ENCODE results near the gene SLC47A2.

Gene SLC47A2

DNA sequence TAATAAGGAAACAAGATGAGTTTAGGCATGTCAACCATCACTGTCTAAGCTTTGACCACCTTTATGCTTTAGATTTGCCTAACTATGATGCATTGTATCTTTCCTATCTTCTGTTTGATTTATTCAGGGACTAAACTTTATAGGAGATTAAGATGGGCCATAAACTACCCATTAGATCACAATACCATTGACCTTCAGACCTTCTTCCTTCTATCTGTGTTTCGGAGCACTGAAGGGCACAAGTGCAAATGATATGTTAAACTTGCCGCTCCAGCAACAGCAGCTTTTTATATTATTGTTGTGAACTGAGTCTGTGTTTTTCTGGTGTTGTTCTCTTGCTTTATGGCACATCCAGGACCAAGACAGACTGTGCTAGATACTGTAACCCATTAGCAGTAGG is 84.5 kb downstream of the SLC47A2 start:
- H4K20me1 ChIP-seq (ENCODE audit: insufficient read depth, low read length), result no peaks in the 10 kb centered on the region
- no peak overlapping the region for H2AFZ ChIP-seq (ENCODE audit: low read depth, low read length)
- TF ChIP-seq, protein P1, sequence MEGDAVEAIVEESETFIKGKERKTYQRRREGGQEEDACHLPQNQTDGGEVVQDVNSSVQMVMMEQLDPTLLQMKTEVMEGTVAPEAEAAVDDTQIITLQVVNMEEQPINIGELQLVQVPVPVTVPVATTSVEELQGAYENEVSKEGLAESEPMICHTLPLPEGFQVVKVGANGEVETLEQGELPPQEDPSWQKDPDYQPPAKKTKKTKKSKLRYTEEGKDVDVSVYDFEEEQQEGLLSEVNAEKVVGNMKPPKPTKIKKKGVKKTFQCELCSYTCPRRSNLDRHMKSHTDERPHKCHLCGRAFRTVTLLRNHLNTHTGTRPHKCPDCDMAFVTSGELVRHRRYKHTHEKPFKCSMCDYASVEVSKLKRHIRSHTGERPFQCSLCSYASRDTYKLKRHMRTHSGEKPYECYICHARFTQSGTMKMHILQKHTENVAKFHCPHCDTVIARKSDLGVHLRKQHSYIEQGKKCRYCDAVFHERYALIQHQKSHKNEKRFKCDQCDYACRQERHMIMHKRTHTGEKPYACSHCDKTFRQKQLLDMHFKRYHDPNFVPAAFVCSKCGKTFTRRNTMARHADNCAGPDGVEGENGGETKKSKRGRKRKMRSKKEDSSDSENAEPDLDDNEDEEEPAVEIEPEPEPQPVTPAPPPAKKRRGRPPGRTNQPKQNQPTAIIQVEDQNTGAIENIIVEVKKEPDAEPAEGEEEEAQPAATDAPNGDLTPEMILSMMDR (IDR thresholded peaks at IDR 0.05; ENCODE audit: borderline replicate concordance, extremely low read depth, low read length, poor library complexity, severe bottlenecking), result no peak
- no peak for TF ChIP-seq EZH2 (IDR thresholded peaks at IDR 0.05; ENCODE audit: borderline replicate concordance, low read depth, low read length, severe bottlenecking)
- H3K9ac ChIP-seq (ENCODE audit: low read depth, low read length), result no peak overlapping the region
- no peak overlapping the region for H3K4me2 ChIP-seq (ENCODE audit: insufficient read depth, low read length)
- no peak for DNase-seq
- no peaks in the 10 kb centered on the region for H3K4me1 ChIP-seq (ENCODE audit: insufficient read depth, low read length)
- no peaks in the 10 kb centered on the region for H3K9me3 ChIP-seq (ENCODE audit: insufficient read depth, low read length, severe bottlenecking)
- no peaks in the 10 kb centered on the region for H3K27me3 ChIP-seq (ENCODE audit: insufficient read depth, low read length, poor library complexity)
- no peak for ATAC-seq (ENCODE audit: insufficient read depth, low read depth)
- H3K4me3 ChIP-seq (ENCODE audit: low read depth in 1 of 2, low read length in 2 of 2), result no peak overlapping the region
- H3K79me2 ChIP-seq (ENCODE audit: insufficient read depth, low read length), result no peaks in the 10 kb centered on the region
- no peaks in the 10 kb centered on the region for H3K36me3 ChIP-seq (ENCODE audit: insufficient read depth, low read length)
- no peak overlapping the region for H3K27ac ChIP-seq (ENCODE audit: low read length)

DNA sequence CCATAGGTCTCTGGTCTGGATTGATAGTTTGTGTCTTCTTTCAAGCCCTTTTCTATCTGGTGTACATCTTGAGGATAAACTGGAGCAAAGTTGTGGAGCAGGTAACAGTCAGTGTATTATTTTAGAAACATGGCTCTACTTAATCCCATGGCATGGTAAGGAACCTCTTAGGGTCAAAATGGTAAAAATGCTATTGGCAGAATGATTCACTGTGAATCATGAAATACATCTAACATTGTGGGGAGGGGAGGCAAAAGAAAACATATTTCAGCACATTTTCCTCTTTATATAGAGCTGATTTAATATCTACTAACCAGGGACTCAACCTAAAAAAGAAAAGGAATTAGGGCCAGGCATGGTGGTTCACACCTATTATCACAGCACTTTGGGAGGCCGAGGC is 85.7 kb downstream of the SLC47A2 start:
- H3K4me2 ChIP-seq (ENCODE audit: insufficient read depth, low read length), result no peak overlapping the region
- no peaks in the 10 kb centered on the region for H3K27me3 ChIP-seq (ENCODE audit: insufficient read depth, low read length, poor library complexity)
- no peak overlapping the region for H3K9ac ChIP-seq (ENCODE audit: low read depth, low read length)
- no peaks in the 10 kb centered on the region for H4K20me1 ChIP-seq (ENCODE audit: insufficient read depth, low read length)
- TF ChIP-seq EZH2 (IDR thresholded peaks at IDR 0.05; ENCODE audit: borderline replicate concordance, low read depth, low read length, severe bottlenecking), result no peak
- TF ChIP-seq, protein P1 (IDR thresholded peaks at IDR 0.05; ENCODE audit: borderline replicate concordance, extremely low read depth, low read length, poor library complexity, severe bottlenecking), result no peak
- H3K27ac ChIP-seq (ENCODE audit: low read length), result no peak overlapping the region
- ATAC-seq (ENCODE audit: insufficient read depth, low read depth) (no peak), DNase-seq (no peak)
- H2AFZ ChIP-seq (ENCODE audit: low read depth, low read length), result no peak overlapping the region
- H3K4me3 ChIP-seq (ENCODE audit: low read depth in 1 of 2, low read length in 2 of 2), result no peak overlapping the region
- H3K9me3 ChIP-seq (ENCODE audit: insufficient read depth, low read length, severe bottlenecking), result no peaks in the 10 kb centered on the region
- H3K79me2 ChIP-seq (ENCODE audit: insufficient read depth, low read length), result no peaks in the 10 kb centered on the region
- H3K4me1 ChIP-seq (ENCODE audit: insufficient read depth, low read length), result no peaks in the 10 kb centered on the region
- no peaks in the 10 kb centered on the region for H3K36me3 ChIP-seq (ENCODE audit: insufficient read depth, low read length)

DNA sequence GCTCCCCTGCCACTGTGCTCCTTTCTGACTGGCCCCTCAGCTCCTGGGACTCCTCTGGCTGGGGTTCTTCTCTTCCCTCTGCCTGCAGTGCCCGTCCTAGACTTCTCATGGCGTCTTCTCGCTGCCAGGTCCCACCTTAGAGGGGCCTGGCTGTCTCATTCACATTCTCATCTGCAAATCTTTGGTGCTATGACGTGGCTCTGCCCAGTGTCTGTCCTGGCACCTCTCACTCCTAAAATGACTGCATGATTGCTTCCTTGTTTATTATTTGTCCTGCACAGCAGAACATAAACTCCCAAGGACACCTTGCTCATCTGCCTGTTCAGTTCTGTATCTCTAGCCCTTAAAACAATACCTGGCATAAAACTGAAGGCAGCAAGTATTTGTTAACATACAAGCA is 86.3 kb downstream of the SLC47A2 start:
- H3K79me2 ChIP-seq (ENCODE audit: insufficient read depth, low read length), result no peaks in the 10 kb centered on the region
- no peak overlapping the region for H3K27ac ChIP-seq (ENCODE audit: low read length)
- TF ChIP-seq, protein P1 (IDR thresholded peaks at IDR 0.05; ENCODE audit: borderline replicate concordance, extremely low read depth, low read length, poor library complexity, severe bottlenecking), result no peak
- TF ChIP-seq EZH2 (IDR thresholded peaks at IDR 0.05; ENCODE audit: borderline replicate concordance, low read depth, low read length, severe bottlenecking), result no peak
- ATAC-seq (ENCODE audit: insufficient read depth, low read depth), result no peak
- no peak overlapping the region for H2AFZ ChIP-seq (ENCODE audit: low read depth, low read length)
- H3K36me3 ChIP-seq (ENCODE audit: insufficient read depth, low read length), result no peaks in the 10 kb centered on the region
- H3K4me1 ChIP-seq (ENCODE audit: insufficient read depth, low read length), result no peaks in the 10 kb centered on the region
- H3K4me2 ChIP-seq (ENCODE audit: insufficient read depth, low read length), result no peak overlapping the region
- DNase-seq, result no peak
- no peak overlapping the region for H3K4me3 ChIP-seq (ENCODE audit: low read depth in 1 of 2, low read length in 2 of 2)
- H3K27me3 ChIP-seq (ENCODE audit: insufficient read depth, low read length, poor library complexity), result no peaks in the 10 kb centered on the region
- no peaks in the 10 kb centered on the region for H3K9me3 ChIP-seq (ENCODE audit: insufficient read depth, low read length, severe bottlenecking)
- no peak overlapping the region for H3K9ac ChIP-seq (ENCODE audit: low read depth, low read length)
- no peaks in the 10 kb centered on the region for H4K20me1 ChIP-seq (ENCODE audit: insufficient read depth, low read length)

DNA sequence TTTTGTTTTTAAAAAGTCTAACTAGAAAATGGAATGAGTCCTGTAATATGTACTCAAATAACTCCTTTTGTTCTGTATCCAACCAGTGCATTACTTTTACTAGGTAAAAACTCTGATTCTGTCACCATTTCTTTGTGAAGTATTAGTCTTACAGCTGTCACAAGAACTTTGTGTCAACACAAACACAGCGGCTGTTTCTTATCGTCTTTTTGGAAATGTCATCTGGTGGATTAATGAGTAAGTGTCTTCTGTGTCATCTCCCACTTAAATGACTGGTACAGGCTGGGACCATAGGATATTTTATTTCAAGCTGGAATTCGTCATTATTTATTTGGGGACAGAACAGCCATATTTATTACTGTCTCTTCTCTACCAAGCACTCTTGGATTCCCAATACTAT is 86.9 kb downstream of the SLC47A2 start:
- H3K79me2 ChIP-seq (ENCODE audit: insufficient read depth, low read length), result no peaks in the 10 kb centered on the region
- DNase-seq (no peak), ATAC-seq (ENCODE audit: insufficient read depth, low read depth) (no peak)
- H2AFZ ChIP-seq (ENCODE audit: low read depth, low read length), result no peak overlapping the region
- H3K9ac ChIP-seq (ENCODE audit: low read depth, low read length), result no peak overlapping the region
- H3K27ac ChIP-seq (ENCODE audit: low read length), result no peak overlapping the region
- H3K27me3 ChIP-seq (ENCODE audit: insufficient read depth, low read length, poor library complexity), result no peaks in the 10 kb centered on the region
- no peaks in the 10 kb centered on the region for H3K9me3 ChIP-seq (ENCODE audit: insufficient read depth, low read length, severe bottlenecking)
- no peak overlapping the region for H3K4me3 ChIP-seq (ENCODE audit: low read depth in 1 of 2, low read length in 2 of 2)
- no peak overlapping the region for H3K4me2 ChIP-seq (ENCODE audit: insufficient read depth, low read length)
- H3K36me3 ChIP-seq (ENCODE audit: insufficient read depth, low read length), result no peaks in the 10 kb centered on the region
- TF ChIP-seq, protein P1 (IDR thresholded peaks at IDR 0.05; ENCODE audit: borderline replicate concordance, extremely low read depth, low read length, poor library complexity, severe bottlenecking), result no peak
- no peak for TF ChIP-seq EZH2 (IDR thresholded peaks at IDR 0.05; ENCODE audit: borderline replicate concordance, low read depth, low read length, severe bottlenecking)
- H3K4me1 ChIP-seq (ENCODE audit: insufficient read depth, low read length), result no peaks in the 10 kb centered on the region
- no peaks in the 10 kb centered on the region for H4K20me1 ChIP-seq (ENCODE audit: insufficient read depth, low read length)

All from DND-41 (cell line).